Vagina (tissue), 2 donors: ENCODE data around the gene SCNN1B.

Source experiments
- POLR2AphosphoS5 ChIP-seq, 2 donors: sonication (generic); formaldehyde crosslinking; IDR thresholded peaks; one replicate each; pipeline ENCODE4 v1.9.0; 2017; ENCODE audit warnings: antibody characterized with exemption in 2 of 2, mild to moderate bottlenecking in 2 of 2, low read depth in 1 of 2; ENCODE audit not compliant: insufficient read depth in 1 of 2
- TF ChIP-seq, protein P1 (sequence below), 3 experiments: fragments of 450-650 bp in 2 of 3; fragments of 200-600 bp in 1 of 3; sonication (generic) in 1 of 3; IDR thresholded peaks; one replicate each; pipeline ENCODE4 v1.5.1; 2017 to 2019; ENCODE audit warnings: antibody characterized with exemption in 3 of 3, mild to moderate bottlenecking in 2 of 3, moderate library complexity in 2 of 3

DNA sequence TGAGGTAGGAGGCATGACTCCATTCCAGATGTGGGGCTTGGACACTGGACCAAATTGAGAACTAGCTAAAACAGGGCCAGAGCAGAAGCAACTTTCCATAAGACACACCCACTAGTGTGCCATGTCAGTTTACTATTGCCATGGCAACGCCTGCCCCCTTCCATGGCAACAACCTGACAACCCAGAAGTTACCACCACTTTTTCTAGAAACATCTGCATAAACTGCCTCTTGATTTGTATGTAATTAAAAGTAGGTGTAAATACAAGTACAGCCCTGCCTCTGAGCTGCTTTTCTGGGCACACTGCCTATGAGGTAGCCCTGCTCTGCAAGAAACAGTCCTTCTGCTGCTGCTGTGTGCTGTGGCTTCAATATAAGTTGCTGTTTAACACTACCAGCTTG, 19.5 kb upstream of the SCNN1B start:
- TF ChIP-seq, protein P1, sequence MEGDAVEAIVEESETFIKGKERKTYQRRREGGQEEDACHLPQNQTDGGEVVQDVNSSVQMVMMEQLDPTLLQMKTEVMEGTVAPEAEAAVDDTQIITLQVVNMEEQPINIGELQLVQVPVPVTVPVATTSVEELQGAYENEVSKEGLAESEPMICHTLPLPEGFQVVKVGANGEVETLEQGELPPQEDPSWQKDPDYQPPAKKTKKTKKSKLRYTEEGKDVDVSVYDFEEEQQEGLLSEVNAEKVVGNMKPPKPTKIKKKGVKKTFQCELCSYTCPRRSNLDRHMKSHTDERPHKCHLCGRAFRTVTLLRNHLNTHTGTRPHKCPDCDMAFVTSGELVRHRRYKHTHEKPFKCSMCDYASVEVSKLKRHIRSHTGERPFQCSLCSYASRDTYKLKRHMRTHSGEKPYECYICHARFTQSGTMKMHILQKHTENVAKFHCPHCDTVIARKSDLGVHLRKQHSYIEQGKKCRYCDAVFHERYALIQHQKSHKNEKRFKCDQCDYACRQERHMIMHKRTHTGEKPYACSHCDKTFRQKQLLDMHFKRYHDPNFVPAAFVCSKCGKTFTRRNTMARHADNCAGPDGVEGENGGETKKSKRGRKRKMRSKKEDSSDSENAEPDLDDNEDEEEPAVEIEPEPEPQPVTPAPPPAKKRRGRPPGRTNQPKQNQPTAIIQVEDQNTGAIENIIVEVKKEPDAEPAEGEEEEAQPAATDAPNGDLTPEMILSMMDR (IDR thresholded peaks at IDR 0.05), result no peak
- TF ChIP-seq POLR2AphosphoS5 (IDR thresholded peaks at IDR 0.05; ENCODE audit: insufficient read depth in 1 of 2, low read depth in 1 of 2), result no peak
